Measurements from ENCODE around the gene MAPT.

GRCh38 chr17:45992904-45993303 lies 98.5 kb downstream of the MAPT start:
- TF ChIP-seq EZH2phosphoT487 (IDR thresholded peaks at IDR 0.05; ENCODE audit: borderline replicate concordance) (no peak), ZNF274 (IDR thresholded peaks at IDR 0.05; ENCODE audit: low read depth, low read length) (no peak), CTCF (IDR thresholded peaks at IDR 0.05 in 2 of 3, conservative IDR thresholded peaks at IDR 0.05 in 1 of 3; ENCODE audit: borderline replicate concordance in 1 of 3, insufficient read depth in 1 of 3, low read depth in 2 of 3, low read length in 2 of 3) (no peak), ELF1 (IDR thresholded peaks at IDR 0.05; ENCODE audit: borderline replicate concordance, low read depth) (no peak), RAD21 (IDR thresholded peaks at IDR 0.05; ENCODE audit: low read depth) (no peak), EGR1 (IDR thresholded peaks at IDR 0.05; ENCODE audit: low read depth) (no peak), EZH2 (IDR thresholded peaks at IDR 0.05) (no peak), POLR2AphosphoS5 (IDR thresholded peaks at IDR 0.05; ENCODE audit: low read depth, low read length) (no peak), JUND (IDR thresholded peaks at IDR 0.05) (no peak), MAX (IDR thresholded peaks at IDR 0.05) (no peak), FOSL1 (IDR thresholded peaks at IDR 0.05; ENCODE audit: low read depth) (no peak), POLR2A (IDR thresholded peaks at IDR 0.05; ENCODE audit: borderline replicate concordance, extremely low read depth, insufficient read depth, insufficient read length) (no peak)
- TF ChIP-seq, protein P1, sequence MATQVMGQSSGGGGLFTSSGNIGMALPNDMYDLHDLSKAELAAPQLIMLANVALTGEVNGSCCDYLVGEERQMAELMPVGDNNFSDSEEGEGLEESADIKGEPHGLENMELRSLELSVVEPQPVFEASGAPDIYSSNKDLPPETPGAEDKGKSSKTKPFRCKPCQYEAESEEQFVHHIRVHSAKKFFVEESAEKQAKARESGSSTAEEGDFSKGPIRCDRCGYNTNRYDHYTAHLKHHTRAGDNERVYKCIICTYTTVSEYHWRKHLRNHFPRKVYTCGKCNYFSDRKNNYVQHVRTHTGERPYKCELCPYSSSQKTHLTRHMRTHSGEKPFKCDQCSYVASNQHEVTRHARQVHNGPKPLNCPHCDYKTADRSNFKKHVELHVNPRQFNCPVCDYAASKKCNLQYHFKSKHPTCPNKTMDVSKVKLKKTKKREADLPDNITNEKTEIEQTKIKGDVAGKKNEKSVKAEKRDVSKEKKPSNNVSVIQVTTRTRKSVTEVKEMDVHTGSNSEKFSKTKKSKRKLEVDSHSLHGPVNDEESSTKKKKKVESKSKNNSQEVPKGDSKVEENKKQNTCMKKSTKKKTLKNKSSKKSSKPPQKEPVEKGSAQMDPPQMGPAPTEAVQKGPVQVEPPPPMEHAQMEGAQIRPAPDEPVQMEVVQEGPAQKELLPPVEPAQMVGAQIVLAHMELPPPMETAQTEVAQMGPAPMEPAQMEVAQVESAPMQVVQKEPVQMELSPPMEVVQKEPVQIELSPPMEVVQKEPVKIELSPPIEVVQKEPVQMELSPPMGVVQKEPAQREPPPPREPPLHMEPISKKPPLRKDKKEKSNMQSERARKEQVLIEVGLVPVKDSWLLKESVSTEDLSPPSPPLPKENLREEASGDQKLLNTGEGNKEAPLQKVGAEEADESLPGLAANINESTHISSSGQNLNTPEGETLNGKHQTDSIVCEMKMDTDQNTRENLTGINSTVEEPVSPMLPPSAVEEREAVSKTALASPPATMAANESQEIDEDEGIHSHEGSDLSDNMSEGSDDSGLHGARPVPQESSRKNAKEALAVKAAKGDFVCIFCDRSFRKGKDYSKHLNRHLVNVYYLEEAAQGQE (IDR thresholded peaks at IDR 0.05; ENCODE audit: low read depth), result no peak

All from HCT116 (cell line).